ENCODE measurements around the gene GJA1. TPM values are rescaled to one million over a fixed set of nuclear protein-coding genes. Genes with fewer than 3 reads are reported as not detected.

GJA1 gene
- polyA plus RNA-seq, 4 donors: 50.8 to 64.1 (median 57.7) TPM

DNA sequence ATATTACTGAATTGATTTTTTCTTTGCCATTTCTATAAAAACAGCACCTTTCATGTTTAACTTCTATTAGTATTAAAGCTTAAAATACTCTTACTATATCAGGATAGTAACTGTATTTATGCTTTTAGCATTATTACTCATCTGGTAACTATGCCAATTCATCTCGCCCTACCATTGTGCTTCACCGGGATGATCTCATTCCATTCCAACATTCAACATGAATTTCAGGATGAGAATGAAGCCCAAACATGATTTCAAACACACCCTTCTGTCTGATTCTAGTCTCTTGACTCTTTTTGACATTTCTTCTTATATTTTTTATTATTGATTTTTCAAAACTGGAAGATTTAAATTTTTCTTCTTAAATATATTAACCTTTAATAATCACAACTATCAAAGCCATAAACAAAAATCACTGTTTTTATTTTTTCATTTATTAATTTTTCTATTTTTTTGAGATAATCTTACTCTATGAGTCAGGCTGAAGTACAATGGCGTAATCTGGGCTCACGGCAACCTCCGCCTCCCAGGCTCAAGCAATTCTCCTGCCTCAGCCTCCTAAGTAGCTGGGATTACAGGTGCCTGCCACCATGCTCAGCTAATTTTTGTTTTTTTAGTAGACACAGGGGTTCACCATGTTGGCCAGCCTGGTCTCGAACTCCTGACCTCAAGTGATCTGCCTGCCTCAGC, 46.7 kb downstream of the GJA1 start:
- no peak for DNase-seq (ENCODE audit: low read depth in 4 of 4, low spot score in 2 of 4)

DNA sequence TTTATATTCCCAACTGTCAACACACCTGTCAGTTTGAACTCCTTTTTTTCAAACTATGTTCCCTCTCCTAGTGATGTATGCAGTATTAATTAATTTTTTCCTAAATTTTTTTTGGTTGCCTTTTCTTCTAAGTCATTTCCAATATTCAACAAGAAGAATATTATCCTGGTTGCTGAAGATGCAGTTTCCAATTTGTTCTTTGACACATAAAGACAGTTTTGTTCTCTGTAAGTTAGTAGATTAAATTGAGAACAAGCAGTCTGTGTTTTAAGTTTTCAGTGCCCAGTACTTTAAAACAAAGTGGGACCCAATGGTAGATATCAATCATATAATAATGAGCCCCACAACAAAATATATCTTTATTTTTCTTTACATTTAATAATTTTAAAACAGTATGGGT, 47.3 kb downstream of the GJA1 start:
- no peak for DNase-seq (ENCODE audit: low read depth in 4 of 4, low spot score in 2 of 4)

DNA sequence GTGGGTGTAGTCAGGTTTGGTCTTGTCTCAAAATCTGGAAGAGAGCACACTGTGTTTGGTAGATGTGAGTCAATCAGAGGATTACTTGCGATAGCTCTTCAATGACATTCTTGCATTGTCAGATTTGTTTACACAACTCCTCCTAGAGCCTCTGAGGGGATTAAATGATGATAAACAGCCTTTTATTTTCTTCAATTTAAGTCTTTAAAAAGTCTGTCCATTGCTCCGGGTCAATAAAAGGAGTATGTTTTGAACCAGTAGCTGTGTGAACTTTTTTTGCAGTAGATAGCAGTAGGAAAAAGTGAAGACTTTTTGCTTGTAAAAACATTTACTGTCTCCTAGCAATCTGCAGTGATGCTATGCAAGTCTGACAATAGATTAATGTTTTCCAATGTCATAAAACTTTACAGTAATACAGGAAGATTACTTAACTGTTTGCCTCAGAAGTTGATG, 49.9 kb downstream of the GJA1 start:
- no peak for DNase-seq (ENCODE audit: low read depth in 4 of 4, low spot score in 2 of 4)

DNA sequence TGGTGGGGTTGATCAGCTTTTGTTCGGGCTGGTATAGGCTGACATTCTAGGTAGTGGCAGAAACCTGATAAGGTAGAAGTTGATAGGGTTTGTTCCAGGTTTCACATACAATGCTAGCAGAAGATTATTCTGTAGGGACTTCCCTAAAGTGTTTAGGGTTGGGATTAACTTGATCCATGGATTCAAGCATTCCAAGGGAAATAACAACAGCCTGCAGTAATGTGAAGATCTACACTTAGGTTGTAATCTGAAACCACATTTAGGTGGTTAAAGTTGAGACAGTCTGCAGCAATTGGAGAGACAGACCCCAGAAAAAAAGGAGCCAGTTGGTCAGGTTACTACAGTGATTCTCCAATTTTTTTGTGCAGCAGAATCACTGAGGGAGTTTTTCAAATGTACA, 56.1 kb downstream of the GJA1 start:
- no peak for DNase-seq (ENCODE audit: low read depth in 4 of 4, low spot score in 2 of 4)

DNA sequence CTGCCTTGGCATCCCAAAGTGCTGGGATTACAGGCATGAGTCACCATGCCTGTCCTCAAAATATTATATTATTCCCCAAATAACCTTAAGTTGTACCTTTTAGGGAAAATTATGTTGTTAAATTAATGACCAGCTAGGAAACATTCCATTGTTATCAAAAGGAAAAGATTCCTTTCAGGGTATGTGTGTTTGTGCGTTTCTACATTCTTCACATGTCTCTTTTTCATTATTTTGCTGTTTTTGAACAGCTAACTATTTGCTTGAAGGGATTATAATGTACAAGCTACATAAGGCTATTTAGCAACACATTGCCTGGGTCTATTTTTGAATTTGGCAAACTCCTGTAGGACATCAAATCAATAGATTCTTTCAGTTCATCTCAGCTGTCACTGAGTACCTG, 57.1 kb downstream of the GJA1 start:
- no peak for DNase-seq (ENCODE audit: low read depth in 4 of 4, low spot score in 2 of 4)

DNA sequence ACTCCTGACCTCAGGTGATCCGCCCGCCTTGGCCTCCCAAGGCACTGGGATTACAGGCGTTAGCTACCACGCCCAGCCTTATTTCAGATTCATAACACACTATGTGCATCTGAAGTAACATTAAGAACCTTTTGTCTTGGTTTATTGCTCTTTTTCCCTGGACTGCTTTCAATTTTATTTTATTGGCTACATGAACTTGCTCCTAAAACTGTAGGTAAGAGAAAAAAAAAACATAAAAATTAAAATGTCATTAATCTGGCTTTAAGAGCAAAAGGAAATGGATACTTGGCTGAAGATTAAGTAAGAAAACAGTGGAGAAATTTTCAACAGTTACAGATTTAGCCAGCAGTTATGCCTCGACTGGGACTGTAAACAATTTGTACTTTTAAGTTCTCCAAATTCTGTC, 62.5 kb downstream of the GJA1 start:
- no peak for DNase-seq (ENCODE audit: low read depth in 4 of 4, low spot score in 2 of 4)

DNA sequence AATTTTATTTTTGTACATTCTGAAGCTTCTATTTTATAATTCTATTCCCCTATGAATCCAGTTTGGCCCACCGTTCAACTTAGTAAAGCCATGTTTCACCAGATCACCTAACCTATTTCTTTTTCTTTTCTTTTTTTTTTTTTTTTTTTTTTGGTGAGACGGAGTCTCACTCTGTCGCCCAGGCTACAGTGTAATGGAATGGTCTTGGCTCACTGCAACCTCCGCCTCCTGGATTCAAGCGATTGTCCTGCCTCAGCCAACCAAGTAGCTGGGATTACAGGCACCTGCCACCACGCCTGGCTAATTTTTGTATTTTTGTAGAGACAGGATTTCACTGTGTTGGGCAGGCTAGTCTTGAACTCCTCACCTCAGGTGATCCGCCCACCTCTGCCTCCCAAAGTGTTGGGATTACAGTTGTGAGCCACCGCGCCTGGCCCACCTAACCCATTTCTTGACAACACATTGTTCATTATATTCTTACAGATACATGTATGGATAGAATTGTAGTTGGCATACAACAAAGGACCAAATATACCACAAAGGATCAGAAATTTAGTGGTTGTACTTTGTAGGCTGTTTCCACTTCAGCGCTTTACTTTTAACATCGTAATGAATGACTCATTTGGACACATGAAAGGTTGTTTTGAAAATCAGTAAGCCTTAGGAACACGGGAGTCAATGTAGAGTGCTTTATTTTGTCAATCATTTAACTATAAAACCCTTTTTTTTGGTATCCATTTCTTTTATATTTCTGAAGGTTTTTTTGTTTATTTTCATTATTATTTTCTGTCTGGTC, 63.2 kb downstream of the GJA1 start:
- no peak for DNase-seq (ENCODE audit: low read depth in 4 of 4, low spot score in 2 of 4)

Other genes with a start within 250 kb of the GJA1 start
- gene TBC1D32, start 101.2 kb upstream of the GJA1 start, polyA plus RNA-seq (ENCODE audit: insufficient read length in 4 of 4): 10 to 100 TPM; 12.9 to 22.4 (median 15.5) TPM